K562 (cell line): ENCODE data around the gene CACNA2D3. TPM values are rescaled to one million over a fixed set of nuclear protein-coding genes. Genes with fewer than 3 reads are reported as not detected.

ENCODE experiments used
- ATAC-seq: fragments of 200-7000 bp; cut with Tn5 transposase; 3 replicates; pipeline ENCODE4 v1.9.1; 2020; ENCODE audit warnings: moderate library complexity
- BruUV-seq: library from RNA; stranded (reverse); fragments of 400-500 nt; replicated peaks from 2 replicates; lab custom pipeline; 2021; lab: Mats Ljungman, UMichigan
- CTCF ChIA-PET: fragments of 300-600 bp; formaldehyde crosslinking; extraction: SDS; loops from one replicate; lab custom pipeline; 2021; ENCODE audit warnings: low intra/inter-chr PET ratio; lab: Yijun Ruan, JAX
- POLR2A ChIA-PET: fragments of 300-600, 350-650 bp; sonication (Branson Sonifier 250); formaldehyde crosslinking; extraction: SDS; loops from one replicate; lab custom pipeline; 2021; ENCODE audit warnings: antibody characterized with exemption, inconsistent platforms; lab: Yijun Ruan, JAX
- DNase-seq, 4 experiments: peaks; one replicate each; pipeline versions ENCODE4 v3.0.0 to v3.0.0-alpha.2; 2011 to 2018; ENCODE audit warnings: low spot score in 3 of 4, mixed read lengths in 3 of 4; ENCODE audit errors: extremely low read depth in 1 of 4
- FAIRE-seq: peaks from 2 replicates; lab custom pipeline; 2011; peaks lifted over from hg19 to GRCh38; lab: Jason Lieb, UNC
- H2AFZ ChIP-seq: 2 replicates; pipeline ENCODE4 v1.6.0; 2011; ENCODE audit warnings: low read depth, low read length, control low read depth, inconsistent platforms
- H3K27ac ChIP-seq: fragments of 200-600 bp; 3 replicates; pipeline ENCODE4 v1.8.0; 2011; ENCODE audit warnings: low read depth, mild to moderate bottlenecking, control low read depth, inconsistent platforms, low read length, moderate library complexity, mixed read lengths; ENCODE audit errors: extremely low read depth
- H3K27me3 ChIP-seq, 2 experiments: fragments of 300-600 bp in 1 of 2; 2 replicates in 1 of 2; 3 replicates in 1 of 2; pipeline versions ENCODE4 v1.6.0 to v1.8.0; 2011; ENCODE audit warnings: inconsistent platforms in 2 of 2, low read length in 2 of 2, mild to moderate bottlenecking in 1 of 2, mixed read lengths in 1 of 2, moderate library complexity in 1 of 2; ENCODE audit not compliant: control insufficient read depth in 2 of 2, insufficient read depth in 2 of 2
- H3K36me3 ChIP-seq: fragments of 300-600 bp; 3 replicates; pipeline ENCODE4 v1.8.0; 2011; ENCODE audit warnings: mild to moderate bottlenecking, low read length, inconsistent platforms; ENCODE audit not compliant: control insufficient read depth, insufficient read depth
- H3K4me1 ChIP-seq, 2 experiments: fragments of 200-600 bp in 1 of 2; replicated peaks in 1 of 2; 2 replicates in 1 of 2; 3 replicates in 1 of 2; pipeline versions ENCODE4 v1.5.1 to v1.8.0; 2011; ENCODE audit warnings: inconsistent platforms in 2 of 2, low read length in 2 of 2, mild to moderate bottlenecking in 1 of 2, mixed read lengths in 1 of 2, moderate library complexity in 1 of 2; ENCODE audit not compliant: control insufficient read depth in 2 of 2, insufficient read depth in 2 of 2
- H3K4me2 ChIP-seq: 2 replicates; pipeline ENCODE4 v1.6.1; 2011; ENCODE audit warnings: low read length, control low read depth, inconsistent platforms, mixed read lengths; ENCODE audit not compliant: insufficient read depth
- H3K4me3 ChIP-seq: fragments of 200-600 bp; sonication (generic), shearing (Covaris generic); 2 replicates; pipeline ENCODE4 v1.5.1; 2016; ENCODE audit warnings: control low read depth, inconsistent platforms
- H3K79me2 ChIP-seq: fragments of 200-600 bp; 3 replicates; pipeline ENCODE4 v1.8.0; 2011; ENCODE audit warnings: low read length, inconsistent platforms; ENCODE audit not compliant: control insufficient read depth, insufficient read depth
- H3K9ac ChIP-seq, 2 experiments: 2 replicates each; pipeline versions ENCODE4 v1.6.0 to v1.6.1; 2011; ENCODE audit warnings: low read depth in 2 of 2, low read length in 2 of 2, control low read depth in 1 of 2, inconsistent platforms in 1 of 2, mild to moderate bottlenecking in 1 of 2, mixed read lengths in 1 of 2; ENCODE audit not compliant: insufficient read depth in 1 of 2
- H3K9me1 ChIP-seq: one replicate; pipeline ENCODE4 v1.6.0; 2011; ENCODE audit warnings: inconsistent platforms, mild to moderate bottlenecking, low read length, moderate library complexity; ENCODE audit not compliant: control insufficient read depth, insufficient read depth
- H3K9me3 ChIP-seq: replicated peaks from 2 replicates; pipeline ENCODE4 v1.5.1; 2011; ENCODE audit warnings: low read depth, low read length, inconsistent platforms; ENCODE audit not compliant: control insufficient read depth, insufficient read depth
- H4K20me1 ChIP-seq: replicated peaks from 2 replicates; pipeline ENCODE4 v1.6.1; 2011; ENCODE audit warnings: low read length, inconsistent platforms, mixed read lengths; ENCODE audit not compliant: control insufficient read depth, insufficient read depth
- FOXP1 ChIP-seq: sonication (generic); formaldehyde crosslinking; IDR thresholded peaks from 2 replicates; pipeline ENCODE4 v1.8.0; 2022; ENCODE audit warnings: mild to moderate bottlenecking, missing genetic modification reagents
- HOXB6 ChIP-seq: fragments of 250-450 bp; sonication (Bioruptor Pico); IDR thresholded peaks from 2 replicates; pipeline ENCODE4 v1.5.1; 2022; ENCODE audit warnings: mild to moderate bottlenecking, borderline replicate concordance
- MCM7 ChIP-seq, 2 experiments: fragments of 450-650 bp; IDR thresholded peaks; 2 replicates each; pipeline ENCODE4 v1.6.1; 2016 to 2018
- RB1 ChIP-seq: fragments of 450-650 bp; IDR thresholded peaks from 2 replicates; pipeline ENCODE4 v1.6.1; 2017; ENCODE audit warnings: low read depth, mild to moderate bottlenecking
- SMC3 ChIP-seq: conservative IDR thresholded peaks from 2 replicates; pipeline ENCODE4 v1.6.1; 2011; ENCODE audit warnings: low read depth, low read length, improper control_type of control experiment; ENCODE audit not compliant: insufficient read depth
- TARDBP ChIP-seq: fragments of 450-650 bp; IDR thresholded peaks from 2 replicates; pipeline ENCODE4 v1.6.1; 2016
- ZNF589 ChIP-seq: fragments of 200-800 bp; sonication (Bioruptor generic); IDR thresholded peaks from 2 replicates; pipeline ENCODE4 v1.6.1; 2016; ENCODE audit warnings: low read depth, missing genetic modification characterization, missing compliant biosample characterization
- ZNF830 ChIP-seq: fragments of 250-450 bp; sonication (Bioruptor Pico); IDR thresholded peaks from 2 replicates; pipeline ENCODE4 v1.5.0; 2021; ENCODE audit warnings: mild to moderate bottlenecking
- WGBS: fragments of 100-300 bp; shearing (Covaris generic); methylation state at CpG from one replicate; pipeline ENCODE4 v1.1.6; 2016; ENCODE audit warnings: low coverage, mixed read lengths; ENCODE audit not compliant: insufficient coverage; ENCODE audit errors: missing lambda C conversion rate; 5-methylcytosine and 5-hydroxymethylcytosine counted together
- in situ Hi-C: fragments of 300-500 bp; cut with MboI; formaldehyde crosslinking; loops from 4 replicates; pipeline ENCODE4 v1.15.0; 2018; ENCODE audit warnings: inconsistent platforms, mixed read lengths
- intact Hi-C: fragments of 100-400 bp; cut with micrococcal nuclease; formaldehyde crosslinking; loops from 2 replicates; pipeline ENCODE4 v1.14.2; 2022
- polyA plus RNA-seq, 8 experiments: library from polyadenylated mRNA; depleted of rRNA in 4 of 8; stranded (reverse) in 5 of 8; unstranded in 3 of 8; fragments of >200 nt; fragmentation: Nextera tagmentation in 2 of 8; fragmentation: Illumina TruSeq in 1 of 8; extraction: Ambion mirVana in 2 of 8; extraction: Trizol in 1 of 8; gene quantifications; 2 replicates each; pipeline versions ENCODE4 v1.2.1 to v1.2.3, GENCODE V29; 2011 to 2014; ENCODE audit warnings: inconsistent platforms in 1 of 8, missing spikeins in 1 of 8
- total RNA-seq, 7 experiments: library from RNA; depleted of rRNA in 6 of 7; stranded (reverse); fragments of >200 nt in 6 of 7; fragmentation: Illumina TruSeq in 2 of 7; extraction: Trizol in 2 of 7; gene quantifications; 2 replicates each; pipeline versions ENCODE4 v1.2.1 to v1.2.3, GENCODE V29; 2011 to 2021; ENCODE audit warnings: low replicate concordance in 1 of 7
- TF ChIP-seq, protein P1 (sequence below), 2 experiments: fragments of 450-650 bp; IDR thresholded peaks; 2 replicates each; pipeline ENCODE4 v1.6.1; 2018; ENCODE audit warnings: mild to moderate bottlenecking in 2 of 2, low read depth in 1 of 2; ENCODE audit not compliant: partially characterized antibody in 2 of 2
- TF ChIP-seq, protein P2 (sequence below): sonication (generic); formaldehyde crosslinking; IDR thresholded peaks from 2 replicates; pipeline ENCODE4 v1.9.0; 2022; ENCODE audit warnings: mild to moderate bottlenecking, missing genetic modification reagents
- TF ChIP-seq, protein P3 (sequence below): fragments of 450-650 bp; IDR thresholded peaks from 2 replicates; pipeline ENCODE4 v1.6.1; 2016; ENCODE audit warnings: mild to moderate bottlenecking
- TF ChIP-seq, protein P4 (sequence below): fragments of 250-450 bp; sonication (Bioruptor Pico); IDR thresholded peaks from 2 replicates; pipeline ENCODE4 v1.9.0; 2021; ENCODE audit warnings: mild to moderate bottlenecking
- TF ChIP-seq, protein P5 (sequence below): fragments of 250-450 bp; sonication (Bioruptor Pico); IDR thresholded peaks from 2 replicates; pipeline ENCODE4 v1.4.0; 2020; ENCODE audit warnings: mild to moderate bottlenecking, moderate library complexity, borderline replicate concordance

Gene CACNA2D3
- total and polyA plus RNA-seq, 9 of the 15 experiments (the other 6 are each of a cell fraction or from before 2014, with no cell fraction given), result 0.01 TPM; not detected in 8

DNA sequence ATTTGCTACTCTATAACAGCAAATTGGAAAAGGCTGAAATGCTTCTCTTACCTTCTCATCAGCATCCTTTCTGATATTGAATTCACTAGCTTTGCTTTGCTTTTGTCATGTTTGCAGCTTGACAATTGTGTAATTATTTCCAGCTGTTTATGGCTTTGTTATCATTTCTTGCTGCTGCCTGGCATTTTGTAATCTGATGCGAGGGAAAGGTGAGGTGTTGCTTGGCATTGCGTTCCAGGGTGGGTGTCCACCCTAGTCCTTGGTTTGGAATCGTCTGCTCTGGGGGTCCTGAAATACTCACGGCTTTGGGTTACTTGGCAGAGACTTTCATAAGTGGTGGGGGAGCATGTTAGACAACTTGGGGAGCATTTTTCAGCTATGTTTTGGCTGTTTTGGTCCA is 2.9 kb downstream of the CACNA2D3 start:
- H2AFZ ChIP-seq, result no peak overlapping the region
- no peaks in the 10 kb centered on the region for H3K36me3 ChIP-seq
- H3K27ac ChIP-seq, result no peak overlapping the region
- H4K20me1 ChIP-seq, result no peaks in the 10 kb centered on the region
- in situ Hi-C loops (no loop called here), intact Hi-C loops (no loop called here)
- H3K9me3 ChIP-seq, result no peaks in the 10 kb centered on the region
- POLR2A ChIA-PET, result no interaction called here
- no peak overlapping the region for H3K4me3 ChIP-seq
- peaks cover 0 to 5% of the 10 kb centered on the region in 2 experiments; a peak in 1 of 5 replicates for H3K27me3 ChIP-seq
- H3K9ac ChIP-seq, result no peak overlapping the region
- BruUV-seq, result no TSS peak
- ATAC-seq (no peak), DNase-seq (no peak), FAIRE-seq (no peak)
- WGBS, result 0% methylated on average over 4 of the region's 4 CpGs
- no peaks in the 10 kb centered on the region for H3K9me1 ChIP-seq
- CTCF ChIA-PET, result no interaction called here
- no peaks in the 10 kb centered on the region; a peak in 1 of 5 replicates for H3K4me1 ChIP-seq
- H3K4me2 ChIP-seq, result no peak overlapping the region
- H3K79me2 ChIP-seq, result no peaks in the 10 kb centered on the region
- TF ChIP-seq, protein P1, sequence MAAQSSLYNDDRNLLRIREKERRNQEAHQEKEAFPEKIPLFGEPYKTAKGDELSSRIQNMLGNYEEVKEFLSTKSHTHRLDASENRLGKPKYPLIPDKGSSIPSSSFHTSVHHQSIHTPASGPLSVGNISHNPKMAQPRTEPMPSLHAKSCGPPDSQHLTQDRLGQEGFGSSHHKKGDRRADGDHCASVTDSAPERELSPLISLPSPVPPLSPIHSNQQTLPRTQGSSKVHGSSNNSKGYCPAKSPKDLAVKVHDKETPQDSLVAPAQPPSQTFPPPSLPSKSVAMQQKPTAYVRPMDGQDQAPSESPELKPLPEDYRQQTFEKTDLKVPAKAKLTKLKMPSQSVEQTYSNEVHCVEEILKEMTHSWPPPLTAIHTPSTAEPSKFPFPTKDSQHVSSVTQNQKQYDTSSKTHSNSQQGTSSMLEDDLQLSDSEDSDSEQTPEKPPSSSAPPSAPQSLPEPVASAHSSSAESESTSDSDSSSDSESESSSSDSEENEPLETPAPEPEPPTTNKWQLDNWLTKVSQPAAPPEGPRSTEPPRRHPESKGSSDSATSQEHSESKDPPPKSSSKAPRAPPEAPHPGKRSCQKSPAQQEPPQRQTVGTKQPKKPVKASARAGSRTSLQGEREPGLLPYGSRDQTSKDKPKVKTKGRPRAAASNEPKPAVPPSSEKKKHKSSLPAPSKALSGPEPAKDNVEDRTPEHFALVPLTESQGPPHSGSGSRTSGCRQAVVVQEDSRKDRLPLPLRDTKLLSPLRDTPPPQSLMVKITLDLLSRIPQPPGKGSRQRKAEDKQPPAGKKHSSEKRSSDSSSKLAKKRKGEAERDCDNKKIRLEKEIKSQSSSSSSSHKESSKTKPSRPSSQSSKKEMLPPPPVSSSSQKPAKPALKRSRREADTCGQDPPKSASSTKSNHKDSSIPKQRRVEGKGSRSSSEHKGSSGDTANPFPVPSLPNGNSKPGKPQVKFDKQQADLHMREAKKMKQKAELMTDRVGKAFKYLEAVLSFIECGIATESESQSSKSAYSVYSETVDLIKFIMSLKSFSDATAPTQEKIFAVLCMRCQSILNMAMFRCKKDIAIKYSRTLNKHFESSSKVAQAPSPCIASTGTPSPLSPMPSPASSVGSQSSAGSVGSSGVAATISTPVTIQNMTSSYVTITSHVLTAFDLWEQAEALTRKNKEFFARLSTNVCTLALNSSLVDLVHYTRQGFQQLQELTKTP (IDR thresholded peaks at IDR 0.05; ENCODE audit: low read depth in 1 of 2, partially characterized antibody in 2 of 2), result no peak
- TF ChIP-seq, protein P2, sequence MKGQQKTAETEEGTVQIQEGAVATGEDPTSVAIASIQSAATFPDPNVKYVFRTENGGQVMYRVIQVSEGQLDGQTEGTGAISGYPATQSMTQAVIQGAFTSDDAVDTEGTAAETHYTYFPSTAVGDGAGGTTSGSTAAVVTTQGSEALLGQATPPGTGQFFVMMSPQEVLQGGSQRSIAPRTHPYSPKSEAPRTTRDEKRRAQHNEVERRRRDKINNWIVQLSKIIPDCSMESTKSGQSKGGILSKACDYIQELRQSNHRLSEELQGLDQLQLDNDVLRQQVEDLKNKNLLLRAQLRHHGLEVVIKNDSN (CRISPR knock-in tag), result no peak
- TF ChIP-seq, protein P3, sequence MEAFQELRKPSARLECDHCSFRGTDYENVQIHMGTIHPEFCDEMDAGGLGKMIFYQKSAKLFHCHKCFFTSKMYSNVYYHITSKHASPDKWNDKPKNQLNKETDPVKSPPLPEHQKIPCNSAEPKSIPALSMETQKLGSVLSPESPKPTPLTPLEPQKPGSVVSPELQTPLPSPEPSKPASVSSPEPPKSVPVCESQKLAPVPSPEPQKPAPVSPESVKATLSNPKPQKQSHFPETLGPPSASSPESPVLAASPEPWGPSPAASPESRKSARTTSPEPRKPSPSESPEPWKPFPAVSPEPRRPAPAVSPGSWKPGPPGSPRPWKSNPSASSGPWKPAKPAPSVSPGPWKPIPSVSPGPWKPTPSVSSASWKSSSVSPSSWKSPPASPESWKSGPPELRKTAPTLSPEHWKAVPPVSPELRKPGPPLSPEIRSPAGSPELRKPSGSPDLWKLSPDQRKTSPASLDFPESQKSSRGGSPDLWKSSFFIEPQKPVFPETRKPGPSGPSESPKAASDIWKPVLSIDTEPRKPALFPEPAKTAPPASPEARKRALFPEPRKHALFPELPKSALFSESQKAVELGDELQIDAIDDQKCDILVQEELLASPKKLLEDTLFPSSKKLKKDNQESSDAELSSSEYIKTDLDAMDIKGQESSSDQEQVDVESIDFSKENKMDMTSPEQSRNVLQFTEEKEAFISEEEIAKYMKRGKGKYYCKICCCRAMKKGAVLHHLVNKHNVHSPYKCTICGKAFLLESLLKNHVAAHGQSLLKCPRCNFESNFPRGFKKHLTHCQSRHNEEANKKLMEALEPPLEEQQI, result no peak
- TF ChIP-seq, protein P4, sequence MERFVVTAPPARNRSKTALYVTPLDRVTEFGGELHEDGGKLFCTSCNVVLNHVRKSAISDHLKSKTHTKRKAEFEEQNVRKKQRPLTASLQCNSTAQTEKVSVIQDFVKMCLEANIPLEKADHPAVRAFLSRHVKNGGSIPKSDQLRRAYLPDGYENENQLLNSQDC (CRISPR knock-in tag), result no peak
- TF ChIP-seq MCM7 (IDR thresholded peaks at IDR 0.05) (no peak), ZNF589 (CRISPR knock-in tag) (no peak), ZNF830 (CRISPR knock-in tag) (no peak), HOXB6 (CRISPR knock-in tag) (no peak), FOXP1 (CRISPR knock-in tag) (no peak), RB1 (no peak), TARDBP (no peak), SMC3 (no peak)
- TF ChIP-seq, protein P5, sequence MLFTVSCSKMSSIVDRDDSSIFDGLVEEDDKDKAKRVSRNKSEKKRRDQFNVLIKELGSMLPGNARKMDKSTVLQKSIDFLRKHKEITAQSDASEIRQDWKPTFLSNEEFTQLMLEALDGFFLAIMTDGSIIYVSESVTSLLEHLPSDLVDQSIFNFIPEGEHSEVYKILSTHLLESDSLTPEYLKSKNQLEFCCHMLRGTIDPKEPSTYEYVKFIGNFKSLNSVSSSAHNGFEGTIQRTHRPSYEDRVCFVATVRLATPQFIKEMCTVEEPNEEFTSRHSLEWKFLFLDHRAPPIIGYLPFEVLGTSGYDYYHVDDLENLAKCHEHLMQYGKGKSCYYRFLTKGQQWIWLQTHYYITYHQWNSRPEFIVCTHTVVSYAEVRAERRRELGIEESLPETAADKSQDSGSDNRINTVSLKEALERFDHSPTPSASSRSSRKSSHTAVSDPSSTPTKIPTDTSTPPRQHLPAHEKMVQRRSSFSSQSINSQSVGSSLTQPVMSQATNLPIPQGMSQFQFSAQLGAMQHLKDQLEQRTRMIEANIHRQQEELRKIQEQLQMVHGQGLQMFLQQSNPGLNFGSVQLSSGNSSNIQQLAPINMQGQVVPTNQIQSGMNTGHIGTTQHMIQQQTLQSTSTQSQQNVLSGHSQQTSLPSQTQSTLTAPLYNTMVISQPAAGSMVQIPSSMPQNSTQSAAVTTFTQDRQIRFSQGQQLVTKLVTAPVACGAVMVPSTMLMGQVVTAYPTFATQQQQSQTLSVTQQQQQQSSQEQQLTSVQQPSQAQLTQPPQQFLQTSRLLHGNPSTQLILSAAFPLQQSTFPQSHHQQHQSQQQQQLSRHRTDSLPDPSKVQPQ (CRISPR knock-in tag), result no peak
